H1 (cell line): ENCODE data around the gene ADPRH. TPM values are rescaled to one million over a fixed set of nuclear protein-coding genes. Genes with fewer than 3 reads are reported as not detected.

Source experiments
- BCL11A ChIP-seq, 2 experiments: IDR thresholded peaks; one replicate each; pipeline ENCODE4 v1.6.1; 2011; ENCODE audit warnings: low read depth in 2 of 2, low read length in 2 of 2, mild to moderate bottlenecking in 2 of 2
- CEBPB ChIP-seq: IDR thresholded peaks from 2 replicates; pipeline ENCODE4 v1.6.1; 2012; ENCODE audit warnings: low read depth, low read length
- FOSL1 ChIP-seq: IDR thresholded peaks from 2 replicates; pipeline ENCODE4 v1.6.1; 2011; ENCODE audit warnings: mild to moderate bottlenecking, low read depth, low read length, moderate library complexity; ENCODE audit not compliant: insufficient read depth
- NANOG ChIP-seq: IDR thresholded peaks from 2 replicates; pipeline ENCODE4 v1.6.1; 2011; ENCODE audit warnings: low read length, low read depth, mild to moderate bottlenecking, inconsistent platforms; ENCODE audit not compliant: insufficient read depth, poor library complexity, severe bottlenecking
- RXRA ChIP-seq: IDR thresholded peaks from 2 replicates; pipeline ENCODE4 v1.6.1; 2011; ENCODE audit warnings: low read depth, mild to moderate bottlenecking, low read length, moderate library complexity; ENCODE audit not compliant: insufficient read depth
- SIN3A ChIP-seq, 2 experiments: IDR thresholded peaks in 1 of 2; conservative IDR thresholded peaks in 1 of 2; 2 replicates each; pipeline ENCODE4 v1.6.1; 2011 to 2012; ENCODE audit warnings: low read length in 2 of 2, improper control_type of control experiment in 1 of 2, low read depth in 1 of 2, mild to moderate bottlenecking in 1 of 2
- SP2 ChIP-seq: IDR thresholded peaks from 2 replicates; pipeline ENCODE4 v1.6.1; 2012; ENCODE audit warnings: mild to moderate bottlenecking, low read length, inconsistent platforms
- YY1 ChIP-seq: IDR thresholded peaks from 2 replicates; pipeline ENCODE4 v1.6.1; 2011; ENCODE audit warnings: low read depth, mild to moderate bottlenecking, low read length
- polyA plus RNA-seq, 7 experiments: library from polyadenylated mRNA; depleted of rRNA in 3 of 7; stranded (reverse) in 5 of 7; unstranded in 2 of 7; fragments of >200 nt in 5 of 7; fragments of 200-250 nt in 2 of 7; gene quantifications; 1 replicate in 5 of 7; 2 replicates in 1 of 7; 4 replicates in 1 of 7; pipeline versions ENCODE4 v1.2.1 to v1.2.3, GENCODE V29; 2011 to 2013; ENCODE audit warnings: missing spikeins in 2 of 7, mixed read lengths in 2 of 7
- total RNA-seq: library from RNA; stranded (reverse); fragmentation: NEBNext Ultra II Directional; extraction: Animal tissue kit (Norgen Biotek cat#: 25700); gene quantifications from 2 replicates; pipeline ENCODE4 v1.2.1, GENCODE V29; 2021

ADPRH gene
- total and polyA plus RNA-seq, 2 of the 8 experiments (the other 6 are each of a cell fraction or from before 2014, with no cell fraction given), result 2.6 to 4.2 TPM

DNA sequence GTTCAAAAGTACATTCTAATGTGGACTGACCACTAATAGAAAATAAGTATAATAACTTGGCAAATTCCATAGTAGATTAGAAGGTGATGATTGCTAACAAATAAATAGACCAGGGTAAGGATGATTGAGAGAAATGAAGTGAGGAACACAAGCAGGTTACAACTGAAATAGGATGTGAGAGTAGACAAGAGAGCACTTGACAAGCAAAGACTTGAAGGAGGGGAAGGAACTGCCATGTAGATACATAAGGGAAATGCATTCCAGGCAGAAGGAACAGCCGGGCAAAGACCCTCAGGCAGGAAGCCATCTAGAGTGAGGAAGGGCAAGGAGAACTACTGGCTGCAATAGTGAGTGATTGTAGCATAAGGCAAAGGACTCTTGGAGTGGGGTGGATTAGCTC is 23.4 kb downstream of the ADPRH start (continued):
- TF ChIP-seq FOSL1 (no peak), NANOG (no peak), CEBPB (no peak), SIN3A (conservative IDR thresholded peaks at IDR 0.05 in 1 of 2, IDR thresholded peaks at IDR 0.05 in 1 of 2; ENCODE audit: low read depth in 1 of 2, low read length in 2 of 2) (no peak), BCL11A (IDR thresholded peaks at IDR 0.05; ENCODE audit: low read depth in 2 of 2, low read length in 2 of 2) (no peak), SP2 (no peak), RXRA (no peak), YY1 (no peak)
